ENCODE data around the gene WEE2.

- TF ChIP-seq POLR2AphosphoS5 (IDR thresholded peaks at IDR 0.05; ENCODE audit: low read depth, low read length) (no peak), REST (IDR thresholded peaks at IDR 0.05; ENCODE audit: insufficient read depth in 1 of 2, low read depth in 2 of 2, low read length in 2 of 2) (no peak), FOXP2 (optimal IDR thresholded peaks at IDR 0.05; ENCODE audit: borderline replicate concordance, extremely low read depth, extremely low read length, insufficient read depth) (no peak), TAF1 (IDR thresholded peaks at IDR 0.05; ENCODE audit: borderline replicate concordance, insufficient read depth, low read length) (no peak), SIN3A (IDR thresholded peaks at IDR 0.05; ENCODE audit: borderline replicate concordance, insufficient read depth, low read length) (no peak)
Measured at GRCh38 chr7:141709749-141710148, 1.6 kb downstream of the WEE2 start.

Measured in PFSK-1 (cell line).